HG02840 (cell line): Measurements from ENCODE around the gene COL7A1.
A peak's percentile ranks its signal among the peaks of the same experiment; 100 is the strongest.

Source experiments
- ATAC-seq: cut with Tn5 transposase; IDR thresholded peaks from one replicate; pipeline ENCODE4 v1.9.1; 2021; ENCODE audit warnings: mild to moderate bottlenecking, moderate library complexity, moderate number of reproducible peaks; ENCODE audit not compliant: unreplicated experiment, low FRiP score

COL7A1 gene

DNA sequence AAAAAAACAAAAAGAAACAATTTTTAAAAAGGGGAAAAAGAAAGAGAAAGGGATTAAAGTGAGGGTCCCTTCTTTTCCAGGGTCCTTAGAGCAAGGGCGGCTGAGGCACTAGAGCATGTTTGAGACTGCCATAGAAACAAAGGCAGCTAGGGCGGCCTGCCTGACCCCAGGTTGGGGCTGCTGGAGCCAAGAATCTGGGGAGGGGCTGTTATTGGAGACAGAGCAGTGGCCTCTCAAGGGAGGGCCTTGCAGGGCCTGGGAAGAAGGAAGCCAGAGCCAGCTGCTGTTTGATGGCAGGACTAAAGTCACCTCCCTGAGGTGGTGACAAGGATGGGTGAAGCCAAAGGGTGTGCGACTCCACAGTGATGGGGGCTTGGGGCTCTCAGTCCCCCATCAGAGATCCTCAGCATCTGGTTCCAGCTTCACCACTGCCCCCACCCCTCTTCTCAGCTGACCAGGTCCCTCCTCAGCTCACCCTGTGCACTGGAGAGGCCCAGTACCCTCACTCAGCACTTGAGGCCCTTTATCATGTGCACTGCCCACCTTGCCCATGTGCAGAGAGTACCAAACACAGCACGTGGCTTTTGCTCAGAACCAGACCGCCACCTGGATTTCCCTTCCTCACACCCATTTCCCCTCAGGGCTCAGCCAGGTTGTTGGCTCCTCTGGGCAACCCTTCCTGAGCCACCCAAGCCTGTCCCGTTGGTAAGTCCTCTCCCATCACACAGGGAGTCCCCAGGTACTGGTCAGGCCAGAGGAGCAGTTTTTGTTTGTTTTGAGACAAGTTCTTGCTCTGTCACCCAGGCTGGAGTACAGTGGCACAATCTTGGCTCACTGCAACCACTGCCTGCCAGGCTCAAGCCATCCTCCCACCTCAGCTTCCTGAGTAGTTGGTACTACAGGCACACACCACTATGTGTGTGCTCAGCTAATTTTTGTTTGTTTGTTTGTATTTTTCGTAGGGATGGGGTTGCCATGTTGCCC, 24.7 kb upstream of the COL7A1 start:
- no peak for ATAC-seq

DNA sequence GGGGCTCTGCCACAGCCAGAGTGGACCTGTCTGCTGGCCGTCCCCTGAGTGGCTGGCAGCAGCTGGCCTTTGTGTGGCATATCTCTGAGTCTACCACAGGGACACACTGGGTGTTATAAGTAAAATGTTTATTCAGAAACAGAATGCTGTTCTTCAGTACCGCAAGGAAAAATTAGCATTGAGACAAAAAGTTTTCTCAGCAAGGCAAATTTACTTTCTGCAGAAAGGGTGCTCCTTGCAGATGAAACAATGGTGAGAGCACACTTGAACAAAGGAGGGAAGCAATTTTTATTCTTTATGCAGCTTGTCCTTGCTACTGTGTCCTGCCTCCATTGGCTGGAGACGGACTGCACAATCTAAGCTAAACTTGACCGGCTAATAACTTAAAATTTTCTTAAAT, 22.4 kb upstream of the COL7A1 start:
- ATAC-seq = no peak

GRCh38 chr3:48614044-48614443, 18.9 kb upstream of the COL7A1 start:
- no peak for ATAC-seq

- ATAC-seq = no peak
Measured at GRCh38 chr3:48612309-48612708, 17.2 kb upstream of the COL7A1 start.

DNA sequence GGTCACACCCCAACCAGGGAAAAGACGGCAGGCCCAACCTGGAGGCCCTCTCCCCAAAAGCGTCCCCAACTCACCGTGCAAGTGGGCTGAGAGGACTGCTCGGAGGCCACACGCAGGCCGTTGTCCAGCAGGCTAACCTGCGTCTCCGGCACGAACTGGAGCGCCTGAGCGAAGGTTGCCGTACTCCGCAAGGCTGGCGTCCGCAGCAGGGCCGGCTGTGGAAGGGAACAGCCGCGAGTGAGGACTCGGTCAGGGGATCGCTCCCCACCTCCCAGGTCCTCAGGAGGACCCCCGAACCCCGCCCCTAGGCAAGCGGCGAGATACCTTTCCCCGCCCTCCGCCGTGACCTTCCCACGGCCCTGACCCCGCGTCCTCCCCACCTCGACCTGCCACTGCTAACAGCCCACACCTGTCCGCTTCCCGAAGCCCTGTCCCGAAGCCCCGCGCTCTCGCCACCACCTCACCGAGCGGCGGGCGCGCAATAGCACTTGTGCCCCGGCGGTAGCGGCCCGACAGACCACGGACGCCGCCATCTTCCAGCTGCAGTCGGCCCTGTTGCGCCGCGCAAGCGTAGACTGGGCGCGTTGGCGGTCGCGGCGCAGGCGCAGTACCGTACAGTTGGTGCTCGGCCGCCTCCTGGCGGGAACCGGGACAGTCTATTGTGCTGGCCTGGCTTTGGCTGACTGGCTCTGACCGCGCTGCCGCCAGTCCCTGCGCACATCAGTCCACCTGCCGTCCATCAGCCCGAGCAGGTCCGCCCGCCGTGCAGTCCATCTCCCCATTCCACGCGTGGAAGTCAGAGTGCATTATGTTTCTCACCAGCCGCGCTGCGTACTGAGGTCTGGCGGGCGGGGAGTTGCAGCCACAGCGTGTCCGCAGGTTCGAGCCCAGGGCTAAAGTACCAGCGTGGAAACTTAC, 14.2 kb upstream of the COL7A1 start, which contains the start of gene UQCRC1:
TSS of gene UQCRC1 (minus strand) at position 559 of the 918 bp plus-strand sequence. CDS start at position 533, 26 bp downstream.
- peak; percentile 97 for ATAC-seq

DNA sequence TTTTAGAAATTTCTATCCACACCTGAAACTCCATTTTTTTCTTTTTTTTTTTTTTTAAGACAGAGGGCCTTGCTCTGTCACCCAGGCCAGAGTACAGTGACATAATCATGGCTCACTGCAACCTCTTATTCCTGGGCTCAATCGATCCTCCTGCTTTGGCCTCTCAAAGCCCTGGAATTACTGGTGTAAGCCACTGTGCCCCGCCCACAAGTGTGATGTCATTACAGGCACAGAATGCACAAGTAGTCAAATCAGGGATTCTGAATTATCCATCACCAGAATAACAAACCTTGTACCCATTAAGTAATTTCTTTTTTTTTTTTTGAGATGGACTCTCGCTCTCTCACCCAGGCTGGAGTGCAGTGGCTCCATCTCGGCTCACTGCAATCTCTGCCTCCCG, 12.4 kb upstream of the COL7A1 start:
- ATAC-seq = no peak

DNA sequence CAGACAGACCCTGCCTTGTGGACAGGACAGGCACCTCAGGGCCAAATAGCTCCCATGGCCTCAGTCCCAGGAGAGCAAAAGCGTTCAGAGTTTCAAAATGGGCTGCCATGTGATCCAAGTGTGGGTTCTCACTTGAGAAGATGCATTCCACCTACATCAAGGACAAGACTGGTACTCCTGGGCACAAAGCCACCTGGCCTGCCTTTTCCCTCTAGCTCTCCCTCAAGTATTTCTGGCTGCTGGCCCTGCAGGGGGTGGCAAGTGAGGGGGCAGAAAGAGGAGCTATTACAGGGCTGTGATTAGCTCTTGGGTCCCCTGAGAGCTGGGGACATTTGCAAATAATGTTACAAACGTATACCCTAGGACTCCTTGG, 6.5 kb upstream of the COL7A1 start:
- no peak for ATAC-seq

- no peak for ATAC-seq
Measured at GRCh38 chr3:48600711-48601621, 5.8 kb upstream of the COL7A1 start.

DNA sequence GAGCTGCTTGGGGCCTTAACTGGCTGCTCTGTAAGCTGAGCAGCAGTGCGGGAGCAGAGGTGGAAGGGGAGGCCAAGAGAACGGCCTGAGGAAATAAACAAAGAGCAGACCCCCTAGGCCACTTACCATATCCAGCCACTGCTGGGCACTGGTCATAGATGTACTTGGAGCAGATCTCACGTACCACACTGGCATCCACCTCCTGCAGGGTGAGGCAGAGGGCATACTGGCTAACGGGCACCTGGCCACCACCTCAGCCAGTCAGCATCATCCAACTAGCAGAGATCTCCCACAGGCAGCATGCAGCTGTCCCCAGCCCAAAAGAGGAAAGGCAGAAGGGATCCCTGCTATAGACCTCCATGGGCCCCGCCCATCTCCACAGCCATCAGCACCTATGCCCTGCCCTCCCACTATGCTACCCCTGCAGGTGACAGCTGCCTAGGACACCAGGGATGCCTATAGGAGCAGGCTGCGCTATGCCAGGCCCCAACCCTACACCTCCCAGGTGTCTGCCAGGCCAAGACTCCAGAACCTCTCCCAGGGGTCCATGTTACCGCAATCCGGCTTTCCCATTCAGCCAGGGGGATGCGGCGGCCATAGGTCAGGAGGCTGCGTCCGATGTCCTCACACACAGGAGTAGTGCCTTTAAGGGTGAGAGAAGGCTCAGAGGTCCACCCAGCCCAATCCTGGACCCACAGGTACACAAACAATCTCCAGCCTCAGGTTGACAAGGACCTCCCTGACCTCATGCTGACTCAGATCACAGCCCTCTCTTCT, 4.6 kb upstream of the COL7A1 start:
- no peak for ATAC-seq

DNA sequence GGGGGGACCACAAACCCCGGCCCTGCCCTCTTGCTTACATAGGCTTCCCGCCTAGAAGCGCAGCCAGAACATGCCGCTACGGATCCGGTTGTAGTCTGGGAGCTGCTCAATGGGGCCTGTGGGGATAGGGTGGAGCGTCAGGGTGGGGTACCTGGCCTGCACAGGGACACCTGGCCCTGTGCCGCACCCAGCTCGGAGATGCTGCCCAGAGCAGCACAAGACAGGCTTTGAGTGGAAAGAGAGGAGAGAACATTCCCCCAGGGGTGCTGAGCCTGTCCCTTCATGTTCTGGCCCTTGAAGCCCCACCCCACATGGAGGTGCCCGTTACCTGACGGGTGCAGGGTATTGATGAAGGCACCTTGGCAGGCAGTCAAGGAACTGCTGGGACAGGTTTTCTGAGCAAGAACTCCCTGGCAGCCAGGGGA, 4.0 kb upstream of the COL7A1 start:
- ATAC-seq = no peak

GRCh38 chr3:48598323-48599076, 3.4 kb upstream of the COL7A1 start:
- no peak for ATAC-seq

DNA sequence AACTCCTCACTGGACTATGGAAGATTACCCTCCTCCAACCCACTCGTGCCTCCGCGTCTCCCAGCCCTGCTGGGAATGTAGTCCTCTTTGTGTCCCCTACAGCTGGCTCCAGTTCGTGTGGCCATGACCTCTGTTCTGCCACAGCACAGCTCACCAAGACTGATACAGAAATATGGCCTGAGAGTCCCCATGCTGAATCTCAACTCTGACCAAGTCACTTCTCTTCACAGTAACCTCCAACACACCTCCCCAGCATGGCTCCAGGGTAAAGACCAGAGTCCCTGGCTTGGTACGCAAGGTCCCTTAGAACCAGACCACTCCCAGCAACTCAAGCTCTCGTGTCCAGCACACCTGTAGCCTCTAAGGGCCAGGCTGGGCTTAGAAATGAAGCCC, 2.3 kb upstream of the COL7A1 start:
- no peak for ATAC-seq

DNA sequence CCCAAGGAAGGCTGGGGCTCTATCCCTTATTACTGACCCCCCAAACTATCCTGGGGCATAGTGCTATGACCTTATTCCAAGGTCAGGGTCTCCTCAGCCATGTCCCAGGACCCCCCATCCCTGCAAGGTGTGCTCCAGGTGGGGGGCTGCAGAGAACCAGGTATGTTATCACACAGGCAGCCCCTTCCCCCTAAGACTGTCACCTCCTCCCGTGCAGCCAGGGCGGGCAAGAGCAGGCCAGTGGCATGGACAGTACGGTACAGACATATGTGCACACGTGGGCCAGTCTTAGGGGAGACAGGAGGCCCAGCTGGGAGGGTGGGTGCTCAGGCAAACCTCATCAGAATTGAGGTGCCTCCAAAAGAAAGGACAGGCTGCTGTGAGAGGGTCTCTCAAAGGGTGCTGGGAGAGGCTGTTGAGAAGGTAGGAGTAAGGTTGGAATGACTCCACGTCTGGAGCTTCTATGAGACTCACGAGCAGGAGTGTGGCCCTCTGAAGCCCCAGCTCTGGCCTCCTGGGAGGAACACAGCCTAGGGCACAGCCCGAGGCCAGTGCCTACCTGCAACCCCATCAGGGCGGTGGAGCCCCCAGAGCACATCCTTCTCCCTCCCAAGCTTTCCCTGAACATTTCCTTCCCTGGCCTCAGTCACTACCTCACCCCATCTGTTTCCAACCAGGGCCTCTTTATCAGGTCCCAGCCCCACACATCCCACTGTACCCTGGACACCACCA, 1.7 kb upstream of the COL7A1 start:
- no peak for ATAC-seq

GRCh38 chr3:48596157-48596556, 1.0 kb upstream of the COL7A1 start:
- no peak for ATAC-seq

DNA sequence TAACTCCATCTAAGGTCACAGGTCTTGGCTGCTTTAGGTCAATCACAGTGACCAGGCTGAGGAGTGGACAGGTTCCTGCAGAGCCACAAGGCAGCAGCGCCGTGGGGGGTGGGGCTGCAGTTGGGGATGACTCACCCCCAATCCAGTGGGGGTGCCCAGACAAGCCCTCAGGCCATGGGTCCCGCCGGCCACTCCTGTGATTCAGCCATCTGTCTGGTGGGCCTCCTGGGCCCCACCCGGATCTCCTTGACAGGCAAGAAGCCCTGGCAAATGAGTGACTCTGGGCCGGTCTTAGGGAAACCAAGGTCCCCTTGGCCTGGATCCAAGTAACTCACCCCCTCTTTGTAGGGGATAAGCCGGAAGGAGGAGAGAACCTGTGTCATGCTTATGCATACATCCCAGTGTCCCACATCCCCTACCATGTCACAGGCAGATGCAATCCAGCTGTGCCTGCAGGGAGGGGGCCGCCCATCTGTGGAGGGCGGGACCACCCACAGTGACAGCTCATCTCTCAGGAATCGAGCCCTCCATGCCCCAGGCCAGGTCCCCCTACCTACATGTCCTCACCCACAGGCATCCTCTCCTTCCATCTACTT, 495 bp upstream of the COL7A1 start:
- no peak for ATAC-seq

DNA sequence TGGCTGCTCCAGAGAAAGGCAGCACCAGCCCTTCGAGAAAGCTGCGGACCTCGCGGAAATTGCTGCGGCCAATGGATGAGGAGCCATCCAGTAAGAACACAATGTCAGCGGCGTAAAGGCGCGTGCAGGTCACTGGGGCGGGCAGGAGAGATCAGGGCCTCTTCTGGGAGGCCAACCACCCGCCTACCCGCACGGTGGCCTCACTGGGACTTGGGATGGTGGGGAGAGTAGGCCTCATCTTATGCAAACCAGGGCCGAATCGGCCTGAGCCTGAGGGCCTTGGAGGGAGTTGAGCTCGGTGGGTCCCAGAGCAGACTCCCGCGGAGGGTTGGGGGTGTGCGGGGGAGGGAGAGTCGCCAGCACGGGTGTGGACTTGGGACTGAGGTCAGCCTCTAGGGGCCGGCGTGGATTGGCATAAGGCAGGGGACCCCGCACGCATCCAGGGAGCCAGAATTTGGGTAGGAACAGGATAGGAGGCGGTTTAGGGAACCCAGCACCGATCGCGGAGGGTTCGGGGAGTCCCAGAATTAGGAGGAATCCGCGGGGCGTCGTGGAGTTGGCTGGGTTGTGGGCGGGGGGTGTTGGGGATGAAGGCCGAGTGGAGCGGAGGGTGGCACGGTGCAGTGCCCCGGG, 596 bp downstream of the COL7A1 start:
- no peak for ATAC-seq

GRCh38 chr3:48593337-48593736, 1.8 kb downstream of the COL7A1 start:
- ATAC-seq = no peak
